ENCODE data around the gene IQUB.

- TF ChIP-seq, protein P1, sequence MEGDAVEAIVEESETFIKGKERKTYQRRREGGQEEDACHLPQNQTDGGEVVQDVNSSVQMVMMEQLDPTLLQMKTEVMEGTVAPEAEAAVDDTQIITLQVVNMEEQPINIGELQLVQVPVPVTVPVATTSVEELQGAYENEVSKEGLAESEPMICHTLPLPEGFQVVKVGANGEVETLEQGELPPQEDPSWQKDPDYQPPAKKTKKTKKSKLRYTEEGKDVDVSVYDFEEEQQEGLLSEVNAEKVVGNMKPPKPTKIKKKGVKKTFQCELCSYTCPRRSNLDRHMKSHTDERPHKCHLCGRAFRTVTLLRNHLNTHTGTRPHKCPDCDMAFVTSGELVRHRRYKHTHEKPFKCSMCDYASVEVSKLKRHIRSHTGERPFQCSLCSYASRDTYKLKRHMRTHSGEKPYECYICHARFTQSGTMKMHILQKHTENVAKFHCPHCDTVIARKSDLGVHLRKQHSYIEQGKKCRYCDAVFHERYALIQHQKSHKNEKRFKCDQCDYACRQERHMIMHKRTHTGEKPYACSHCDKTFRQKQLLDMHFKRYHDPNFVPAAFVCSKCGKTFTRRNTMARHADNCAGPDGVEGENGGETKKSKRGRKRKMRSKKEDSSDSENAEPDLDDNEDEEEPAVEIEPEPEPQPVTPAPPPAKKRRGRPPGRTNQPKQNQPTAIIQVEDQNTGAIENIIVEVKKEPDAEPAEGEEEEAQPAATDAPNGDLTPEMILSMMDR (IDR thresholded peaks at IDR 0.05; ENCODE audit: low read depth, low read length, poor library complexity, severe bottlenecking) = no peak
- no peak; the same call in 1 of the 2 replicates for TF ChIP-seq EZH2phosphoT487 (IDR thresholded peaks at IDR 0.05; ENCODE audit: borderline replicate concordance, low read length)
Measured at GRCh38 chr7:123533929-123534382, 439 bp downstream of the IQUB start.

All from DOHH2 (cell line).